Hepatocyte (in vitro differentiated cells): ENCODE data around the gene RAI1. TPM values are rescaled to one million over a fixed set of nuclear protein-coding genes. Genes with fewer than 3 reads are reported as not detected.

Experiments
- DNase-seq: peaks from one replicate; pipeline ENCODE4 v3.0.0-alpha.2; 2016; ENCODE audit warnings: low spot score
- H2AFZ ChIP-seq: fragments of 200-600 bp; sonication (generic); 2 replicates; pipeline ENCODE4 v1.6.0; 2016; ENCODE audit warnings: antibody characterized with exemption, mild to moderate bottlenecking
- H3K27ac ChIP-seq: fragments of 200-600 bp; sonication (generic); 2 replicates; pipeline ENCODE4 v1.5.1; 2016; ENCODE audit warnings: mild to moderate bottlenecking
- H3K27me3 ChIP-seq: fragments of 200-600 bp; sonication (generic); 2 replicates; pipeline ENCODE4 v1.6.1; 2016
- H3K36me3 ChIP-seq: fragments of 200-600 bp; sonication (generic); replicated peaks from 2 replicates; pipeline ENCODE4 v1.5.1; 2016; ENCODE audit warnings: low read depth; ENCODE audit not compliant: insufficient read depth
- H3K4me1 ChIP-seq: fragments of 200-600 bp; sonication (generic); 2 replicates; pipeline ENCODE4 v1.5.1; 2016; ENCODE audit warnings: mild to moderate bottlenecking, moderate library complexity; ENCODE audit not compliant: insufficient read depth
- H3K4me2 ChIP-seq: fragments of 200-600 bp; sonication (generic); 2 replicates; pipeline ENCODE4 v1.6.0; 2016
- H3K4me3 ChIP-seq: fragments of 200-600 bp; sonication (generic); 2 replicates; pipeline ENCODE4 v1.5.1; 2016; ENCODE audit warnings: mild to moderate bottlenecking
- H3K79me2 ChIP-seq: fragments of 200-600 bp; sonication (generic); 2 replicates; pipeline ENCODE4 v1.6.0; 2017; ENCODE audit warnings: mild to moderate bottlenecking
- H3K9me2 ChIP-seq: fragments of 200-600 bp; sonication (generic); replicated peaks from 2 replicates; pipeline ENCODE4 v1.6.0; 2017; ENCODE audit warnings: mild to moderate bottlenecking; ENCODE audit not compliant: insufficient read depth
- H3K9me3 ChIP-seq: fragments of 200-600 bp; sonication (generic); 2 replicates; pipeline ENCODE4 v1.5.1; 2016; ENCODE audit warnings: low read depth, mild to moderate bottlenecking
- H4K20me1 ChIP-seq: fragments of 200-600 bp; sonication (generic); 2 replicates; pipeline ENCODE4 v1.6.0; 2016; ENCODE audit warnings: mild to moderate bottlenecking; ENCODE audit not compliant: insufficient read depth, poor library complexity, severe bottlenecking
- CTCF ChIP-seq: fragments of 200-600 bp; sonication (generic); IDR thresholded peaks from 2 replicates; pipeline ENCODE4 v1.5.1; 2016; ENCODE audit warnings: antibody characterized with exemption, mild to moderate bottlenecking; ENCODE audit not compliant: poor library complexity
- EZH2 ChIP-seq: fragments of 200-600 bp; sonication (generic); IDR thresholded peaks from 2 replicates; pipeline ENCODE4 v1.6.1; 2016; ENCODE audit warnings: antibody characterized with exemption, mild to moderate bottlenecking, borderline replicate concordance
- EZH2phosphoT487 ChIP-seq: fragments of 200-600 bp; sonication (generic); IDR thresholded peaks from one replicate; pipeline ENCODE4 v1.6.1; 2018; ENCODE audit warnings: antibody characterized with exemption, mild to moderate bottlenecking, low read depth, moderate library complexity; ENCODE audit not compliant: unreplicated experiment, severe bottlenecking
- WGBS: methylation state at CpG from one replicate; pipeline ENCODE4 v1.1.6; 2016; ENCODE audit warnings: low lambda C conversion rate; ENCODE audit errors: missing lambda C conversion rate; 5-methylcytosine and 5-hydroxymethylcytosine counted together
- polyA plus RNA-seq: library from polyadenylated mRNA; unstranded; fragments of >200 nt; fragmentation: Nextera tagmentation; extraction: Ambion mirVana; gene quantifications from 2 replicates; pipeline ENCODE4 v1.2.1, GENCODE V29; 2016
- total RNA-seq: library from RNA; depleted of rRNA; stranded (reverse); fragments of >200 nt; gene quantifications from 2 replicates; pipeline ENCODE4 v1.2.3, GENCODE V29; 2014

The RAI1 gene
- total and polyA plus RNA-seq, 2 experiments from 2014 or later: 20.2 to 23.8 TPM

DNA sequence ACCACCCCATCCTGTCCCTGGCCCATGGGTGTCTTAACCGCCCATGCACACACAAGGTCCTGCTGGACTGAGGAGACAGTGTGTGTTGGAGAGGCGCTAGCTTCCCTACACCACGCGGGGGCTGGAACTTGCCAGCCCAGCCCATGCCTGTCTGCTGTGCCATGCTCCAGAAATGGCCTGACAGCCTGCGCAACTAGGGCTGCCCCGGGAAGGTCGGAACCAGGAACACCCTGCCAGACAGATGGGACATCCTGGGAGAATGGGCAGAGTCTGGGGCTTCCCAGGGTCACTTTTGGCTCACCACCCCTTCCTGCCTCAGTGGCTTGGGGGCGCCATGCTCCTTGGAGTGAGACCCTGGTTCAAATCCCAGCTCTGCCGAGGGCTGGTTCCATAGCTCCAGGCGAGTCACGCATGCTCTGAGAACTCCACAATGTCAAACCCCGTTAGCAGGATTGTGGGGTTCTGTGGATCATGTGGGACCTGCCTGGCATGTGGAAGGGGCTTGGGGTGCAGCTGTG, 119.3 kb downstream of the RAI1 start:
- Histone ChIP-seq H3K27ac (no peak overlapping the region), H3K9me3 (no peaks in the 10 kb centered on the region), H3K4me1 (no peaks in the 10 kb centered on the region), H3K4me2 (no peak overlapping the region), H3K9me2 (no peaks in the 10 kb centered on the region), H3K4me3 (no peak overlapping the region), H3K27me3 (no peaks in the 10 kb centered on the region), H3K36me3 (no peaks in the 10 kb centered on the region), H4K20me1 (peaks cover 25% of the 10 kb centered on the region), H2AFZ (no peak overlapping the region), H3K79me2 (peaks cover 11% of the 10 kb centered on the region)
- no peak for DNase-seq
- WGBS: 89% methylated on average over 12 of the region's 12 CpGs
- TF ChIP-seq EZH2: no peak
- TF ChIP-seq EZH2phosphoT487: no peak
- TF ChIP-seq CTCF: no peak

- TF ChIP-seq CTCF: no peak
- no peak for TF ChIP-seq EZH2
- no peak for TF ChIP-seq EZH2phosphoT487
- Histone ChIP-seq H3K4me2 (no peak overlapping the region), H3K79me2 (peaks cover 9% of the 10 kb centered on the region), H2AFZ (no peak overlapping the region), H3K27me3 (no peaks in the 10 kb centered on the region), H3K36me3 (no peaks in the 10 kb centered on the region), H3K4me1 (no peaks in the 10 kb centered on the region), H4K20me1 (peaks cover 14% of the 10 kb centered on the region), H3K4me3 (no peak overlapping the region), H3K9me3 (no peaks in the 10 kb centered on the region), H3K9me2 (no peaks in the 10 kb centered on the region), H3K27ac (no peak overlapping the region)
- DNase-seq: no peak
- 96% methylated on average over 13 of the region's 13 CpGs for WGBS
Measured at GRCh38 chr17:17801800-17802481, 120.7 kb downstream of the RAI1 start.

DNA sequence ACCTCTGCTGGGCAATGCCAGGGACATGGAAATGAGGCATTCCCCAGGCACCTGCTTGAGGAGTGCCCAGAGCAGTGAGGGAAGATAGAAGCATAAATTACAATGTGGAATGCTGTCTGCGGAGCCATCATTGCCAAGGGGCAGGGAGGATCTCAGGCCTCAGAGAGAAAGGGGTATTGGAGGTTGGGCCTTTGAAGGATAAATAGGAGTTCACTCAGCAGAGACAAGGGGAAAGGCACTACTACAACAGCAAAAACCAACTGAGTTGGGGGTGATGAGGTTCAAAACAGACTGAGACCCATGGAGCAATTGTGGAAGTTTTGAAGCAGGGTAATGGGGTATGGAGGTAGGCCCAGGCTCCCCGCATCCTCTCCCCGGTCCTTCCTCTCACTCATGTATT, 122.7 kb downstream of the RAI1 start:
- Histone ChIP-seq H3K4me2 (no peak overlapping the region), H3K36me3 (no peaks in the 10 kb centered on the region), H3K9me2 (no peaks in the 10 kb centered on the region), H3K9me3 (no peaks in the 10 kb centered on the region), H3K27ac (no peak overlapping the region), H3K4me1 (peaks cover 4% of the 10 kb centered on the region), H4K20me1 (peaks cover 11% of the 10 kb centered on the region), H3K79me2 (peaks cover 5% of the 10 kb centered on the region), H3K4me3 (no peak overlapping the region), H2AFZ (no peak overlapping the region), H3K27me3 (no peaks in the 10 kb centered on the region)
- WGBS: 98% methylated on average over 3 of the region's 3 CpGs
- TF ChIP-seq EZH2 (no peak), EZH2phosphoT487 (no peak), CTCF (no peak)
- DNase-seq: no peak
